OCI-LY1 (cell line): ENCODE data around the gene AMPD2.

ENCODE experiments used
- EZH2 ChIP-seq: fragments of 200-600 bp; sonication (generic), shearing (Covaris generic); IDR thresholded peaks from 2 replicates; pipeline ENCODE4 v1.8.0; 2017; ENCODE audit warnings: borderline replicate concordance, mixed run types, mild to moderate bottlenecking, antibody characterized with exemption, low read length, moderate library complexity, mixed read lengths
- TF ChIP-seq, protein P1 (sequence below): fragments of 200-600 bp; sonication (generic), shearing (Covaris generic); IDR thresholded peaks from 2 replicates; pipeline ENCODE4 v1.5.1; 2017; ENCODE audit warnings: mild to moderate bottlenecking, antibody characterized with exemption, low read length, moderate library complexity, mixed read lengths

DNA sequence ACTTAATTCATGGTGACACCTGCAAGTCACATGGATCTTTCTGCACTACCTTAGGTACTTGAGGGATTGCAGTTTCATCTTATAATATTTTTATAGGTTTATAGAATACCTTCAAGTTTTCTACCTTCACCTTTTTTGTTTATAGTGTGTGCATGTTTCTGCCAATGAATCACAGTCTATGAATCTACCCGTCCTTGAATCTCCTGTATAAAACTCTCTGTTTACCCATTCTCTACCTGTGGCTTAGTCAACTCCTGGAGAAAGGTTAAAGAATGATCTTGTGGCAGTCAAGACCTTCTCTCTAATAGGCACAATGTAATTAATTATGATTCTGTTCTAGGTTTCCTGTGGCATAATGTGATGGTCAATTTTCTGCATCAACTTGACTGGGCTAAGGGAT, 45.0 kb downstream of the AMPD2 start:
- TF ChIP-seq, protein P1, sequence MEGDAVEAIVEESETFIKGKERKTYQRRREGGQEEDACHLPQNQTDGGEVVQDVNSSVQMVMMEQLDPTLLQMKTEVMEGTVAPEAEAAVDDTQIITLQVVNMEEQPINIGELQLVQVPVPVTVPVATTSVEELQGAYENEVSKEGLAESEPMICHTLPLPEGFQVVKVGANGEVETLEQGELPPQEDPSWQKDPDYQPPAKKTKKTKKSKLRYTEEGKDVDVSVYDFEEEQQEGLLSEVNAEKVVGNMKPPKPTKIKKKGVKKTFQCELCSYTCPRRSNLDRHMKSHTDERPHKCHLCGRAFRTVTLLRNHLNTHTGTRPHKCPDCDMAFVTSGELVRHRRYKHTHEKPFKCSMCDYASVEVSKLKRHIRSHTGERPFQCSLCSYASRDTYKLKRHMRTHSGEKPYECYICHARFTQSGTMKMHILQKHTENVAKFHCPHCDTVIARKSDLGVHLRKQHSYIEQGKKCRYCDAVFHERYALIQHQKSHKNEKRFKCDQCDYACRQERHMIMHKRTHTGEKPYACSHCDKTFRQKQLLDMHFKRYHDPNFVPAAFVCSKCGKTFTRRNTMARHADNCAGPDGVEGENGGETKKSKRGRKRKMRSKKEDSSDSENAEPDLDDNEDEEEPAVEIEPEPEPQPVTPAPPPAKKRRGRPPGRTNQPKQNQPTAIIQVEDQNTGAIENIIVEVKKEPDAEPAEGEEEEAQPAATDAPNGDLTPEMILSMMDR: no peak
- no peak for TF ChIP-seq EZH2
